ENCODE measurements around the gene ACTMAP. TPM values are rescaled to one million over a fixed set of nuclear protein-coding genes. Genes with fewer than 3 reads are reported as not detected.
A peak's percentile ranks its signal among the peaks of the same experiment; 100 is the strongest.
"Not testable (repeated sequence)": the region's sequence is repeated elsewhere in the genome, so short reads cannot be mapped to it uniquely, and the experiment has no call there.

ACTMAP gene, protein sequence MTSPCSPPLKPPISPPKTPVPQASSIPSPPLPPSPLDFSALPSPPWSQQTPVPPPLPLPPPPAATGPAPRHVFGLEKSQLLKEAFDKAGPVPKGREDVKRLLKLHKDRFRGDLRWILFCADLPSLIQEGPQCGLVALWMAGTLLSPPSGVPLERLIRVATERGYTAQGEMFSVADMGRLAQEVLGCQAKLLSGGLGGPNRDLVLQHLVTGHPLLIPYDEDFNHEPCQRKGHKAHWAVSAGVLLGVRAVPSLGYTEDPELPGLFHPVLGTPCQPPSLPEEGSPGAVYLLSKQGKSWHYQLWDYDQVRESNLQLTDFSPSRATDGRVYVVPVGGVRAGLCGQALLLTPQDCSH
- 12.7 TPM for polyA plus RNA-seq (ENCODE audit: insufficient read length)

DNA sequence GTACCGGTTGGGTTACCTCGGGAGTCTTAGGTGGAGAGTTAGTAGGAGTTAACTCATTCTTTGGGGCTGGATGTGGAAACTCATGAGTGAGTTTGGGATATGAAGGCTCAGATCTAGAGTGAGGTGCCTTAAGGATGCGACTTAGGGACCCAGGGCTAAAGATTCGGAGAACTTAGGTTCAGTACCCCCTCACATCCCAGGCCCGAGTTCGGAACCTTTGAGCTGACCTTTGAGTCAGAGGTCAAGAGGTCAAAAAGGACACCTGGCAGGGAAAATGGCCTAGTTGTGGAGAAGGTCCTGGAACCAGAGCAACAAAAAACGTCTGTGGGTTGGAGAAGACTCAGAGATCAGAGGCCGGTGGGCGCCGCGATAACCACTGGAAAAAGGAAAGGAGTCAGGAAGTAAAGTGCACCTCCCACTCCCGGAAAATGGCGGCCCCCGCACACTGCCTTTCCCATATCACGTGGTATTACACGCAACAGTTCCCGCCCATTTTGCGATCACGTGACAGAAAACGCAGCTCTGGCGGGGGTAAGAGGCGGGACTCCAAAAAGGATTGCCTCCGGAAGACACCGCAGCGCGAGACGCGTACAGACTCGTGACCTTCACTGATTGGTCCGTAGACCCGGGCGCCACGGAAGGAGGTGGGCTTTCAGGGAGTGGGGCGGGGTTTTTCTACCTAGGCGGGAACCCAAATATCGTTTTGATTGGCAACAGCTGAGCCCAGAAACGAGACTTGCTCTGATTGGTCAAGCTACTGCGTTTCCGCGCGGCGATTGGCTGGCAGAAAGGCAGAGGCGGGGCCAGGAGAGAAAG lies at the start of gene ACTMAP:
Gene ACTMAP, minus strand, starts transcription at position 420 of the 816 bp plus-strand sequence. CDS start 674 bp downstream, outside the sequence.
- DNase-seq: peak; percentile 99

DNA sequence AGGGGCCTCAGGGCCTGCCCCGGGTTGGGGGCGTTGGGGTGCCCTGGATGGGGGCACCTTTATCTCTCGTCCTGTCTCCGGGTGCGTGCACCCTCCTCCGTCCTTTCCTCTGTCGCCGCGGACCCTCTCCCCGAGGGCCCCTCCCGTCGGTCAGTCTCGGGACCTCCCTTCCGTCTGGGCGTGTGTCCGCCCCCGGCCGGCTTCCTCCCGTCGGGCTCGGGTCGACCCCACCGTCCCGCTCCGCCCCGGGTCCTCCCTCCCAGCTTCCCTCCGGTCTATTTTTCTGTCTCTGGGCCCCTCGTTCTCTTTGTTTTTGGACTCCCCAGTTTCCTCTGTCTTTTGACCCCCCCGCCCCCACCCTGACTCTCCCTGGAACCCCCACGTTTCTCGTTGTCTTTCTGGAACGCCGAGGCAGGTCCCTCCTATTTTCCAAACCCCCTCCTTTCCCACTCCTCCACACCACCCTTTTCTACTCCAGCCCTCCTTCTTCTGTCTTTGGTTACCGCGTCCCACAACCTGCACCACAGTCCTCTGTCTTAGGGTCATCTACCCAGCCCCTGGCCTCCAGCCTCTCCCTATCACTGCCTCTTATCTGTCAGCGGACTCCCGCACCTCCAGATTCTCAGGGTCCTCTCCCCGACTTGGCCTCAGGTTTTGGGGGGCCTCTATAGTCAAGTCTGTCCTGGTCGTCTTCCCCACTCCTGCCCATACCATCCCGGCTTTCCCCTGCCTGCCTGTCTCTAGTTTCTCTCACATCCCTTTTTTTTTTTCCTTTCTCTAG lies 49.5 kb upstream of the ACTMAP start:
- peak; percentile 68 for DNase-seq

DNA sequence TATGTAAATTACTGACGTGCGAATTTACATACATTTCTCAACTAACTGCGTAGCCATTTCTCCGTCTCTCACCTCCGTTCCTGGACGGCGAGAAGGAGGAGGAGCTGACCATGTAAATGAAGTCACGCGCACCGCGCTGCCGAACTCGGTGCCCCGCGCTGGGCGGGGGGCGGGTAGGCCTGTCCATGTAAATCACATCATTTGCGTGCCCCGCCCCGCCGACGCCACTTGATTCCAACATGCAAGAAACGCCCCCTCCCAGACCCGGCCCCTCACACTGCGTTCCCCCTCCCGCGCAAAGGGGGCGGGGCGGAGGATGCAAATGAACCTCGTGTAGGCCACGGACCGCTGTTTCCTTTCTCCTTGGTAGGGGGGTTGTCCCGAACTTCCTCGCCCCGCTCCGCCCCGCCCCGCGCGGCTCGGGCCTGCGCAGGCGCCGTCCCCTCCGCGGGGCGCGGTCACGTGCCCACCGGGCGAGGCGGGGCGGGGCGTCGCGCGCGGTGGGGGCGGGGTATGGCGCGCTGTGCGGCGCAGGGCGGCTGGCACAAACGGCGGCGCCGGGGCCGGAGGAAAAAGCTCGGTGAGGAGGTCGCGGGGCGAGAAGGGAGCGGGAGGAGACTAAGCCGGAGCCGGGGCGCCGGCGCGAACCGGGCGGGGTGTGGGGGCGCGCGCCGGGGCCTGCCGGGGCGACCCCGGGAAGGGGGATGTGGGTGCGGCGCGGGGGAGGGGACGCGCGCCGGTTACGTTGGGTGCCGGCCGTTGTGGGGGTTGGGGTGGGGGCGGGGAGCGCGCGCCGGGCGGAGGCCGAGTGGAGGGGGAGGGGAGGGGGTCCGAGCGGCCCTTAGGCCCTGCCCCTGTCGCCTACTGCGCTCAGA lies 48.6 kb upstream of the ACTMAP start, which contains the start of gene EGLN2:
Gene EGLN2, plus strand, starts transcription at position 509 of the 875 bp plus-strand sequence. CDS start 1,382 bp downstream, outside the sequence.
- peak; percentile 100 for DNase-seq

GRCh38 chr19:40797963-40798682 lies 47.8 kb upstream of the ACTMAP start:
- no peak for DNase-seq

GRCh38 chr19:40797166-40797962 lies 47.1 kb upstream of the ACTMAP start:
- DNase-seq: no peak

DNA sequence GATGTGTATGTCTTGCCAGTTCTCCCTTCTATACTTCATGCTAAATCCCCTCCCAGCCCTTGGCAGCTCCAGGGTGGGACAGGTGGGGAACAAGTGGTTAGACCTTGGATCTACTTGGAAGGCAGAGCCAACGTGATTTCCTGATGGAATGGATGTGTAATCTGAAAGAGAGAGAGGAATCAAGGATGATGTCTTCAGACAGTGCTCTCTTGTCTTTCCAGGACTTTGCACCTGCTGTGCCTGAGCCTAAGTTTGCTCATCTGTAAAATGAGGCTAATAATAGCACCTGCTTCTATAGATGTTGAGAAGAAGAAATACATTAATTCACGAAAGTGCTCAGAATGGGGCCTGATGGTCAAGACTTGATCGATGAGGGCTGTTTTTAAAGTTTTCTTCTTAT lies 41.7 kb upstream of the ACTMAP start:
- DNase-seq: no peak

- no peak for DNase-seq
These were observed 41.1 kb upstream of the ACTMAP start for GRCh38 chr19:40791349-40791748.

DNA sequence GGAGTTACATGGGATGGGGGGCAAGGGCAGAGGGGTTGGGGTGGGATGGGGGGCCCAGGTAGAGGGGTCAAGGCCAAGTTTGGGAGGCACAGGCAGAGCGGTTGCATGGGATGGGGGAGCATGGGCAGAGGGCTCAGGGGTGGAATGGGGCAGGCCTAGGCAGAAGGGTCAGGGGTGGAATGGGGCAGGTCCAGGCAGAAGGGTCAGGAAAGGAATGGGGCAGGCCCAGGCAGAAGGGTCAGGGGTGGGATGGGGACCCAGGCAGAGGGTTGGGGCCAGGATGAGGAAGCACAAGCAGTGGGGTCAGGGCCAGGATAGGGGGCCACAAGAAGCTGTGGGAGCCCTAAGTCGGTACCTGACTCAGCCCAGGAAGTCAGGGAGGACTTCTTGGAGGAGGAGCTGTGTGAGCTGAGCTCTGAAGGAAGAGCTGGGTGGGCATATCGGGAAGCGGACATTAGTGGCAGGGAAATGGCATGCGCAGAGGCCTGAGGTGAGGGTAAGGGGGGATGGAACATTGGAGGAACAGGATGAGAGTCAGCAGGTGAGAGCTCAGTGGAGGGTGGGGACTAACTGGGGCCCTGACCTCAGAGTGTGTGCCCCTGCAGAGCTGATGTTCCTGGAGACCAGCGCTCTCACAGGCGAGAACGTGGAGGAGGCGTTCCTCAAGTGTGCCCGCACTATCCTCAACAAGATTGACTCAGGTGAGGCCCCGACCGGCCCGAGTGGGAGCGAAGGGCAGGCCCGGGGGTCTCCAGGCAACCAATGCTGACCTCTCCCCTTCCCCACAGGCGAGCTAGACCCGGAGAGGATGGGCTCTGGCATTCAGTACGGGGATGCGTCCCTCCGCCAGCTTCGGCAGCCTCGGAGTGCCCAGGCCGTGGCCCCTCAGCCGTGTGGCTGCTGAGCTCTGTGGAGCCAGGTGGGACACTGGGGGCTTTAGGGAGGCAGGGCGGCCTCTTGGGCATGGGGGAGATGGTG lies 36.1 kb upstream of the ACTMAP start:
- no peak for DNase-seq

- no peak for DNase-seq
These were observed 35.2 kb upstream of the ACTMAP start for GRCh38 chr19:40785526-40785925.

GRCh38 chr19:40784146-40784545 lies 33.9 kb upstream of the ACTMAP start:
- DNase-seq: not testable (repeated sequence)

- DNase-seq: no peak
These were observed 33.4 kb upstream of the ACTMAP start for GRCh38 chr19:40783711-40784110.

DNA sequence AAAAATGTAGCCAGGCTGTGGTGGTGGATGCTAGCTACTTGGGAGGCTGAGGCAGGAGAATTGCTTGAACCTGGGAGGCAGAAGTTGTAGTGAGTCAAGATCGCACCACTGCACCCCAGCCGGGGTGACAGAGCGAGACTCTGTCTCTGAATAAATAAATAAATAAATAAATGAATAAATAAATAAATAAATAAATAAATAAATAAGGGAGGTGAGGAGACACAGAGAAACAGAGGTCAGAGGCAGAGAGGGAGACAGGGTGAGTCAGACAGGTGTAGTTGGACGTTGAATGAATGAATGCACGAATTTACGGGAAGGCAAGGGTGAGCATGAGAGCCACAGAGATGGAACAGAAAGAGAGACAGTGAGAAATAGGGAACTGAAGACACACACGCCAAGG lies 30.9 kb upstream of the ACTMAP start:
- no peak for DNase-seq

- no peak for DNase-seq
These were observed 30.3 kb upstream of the ACTMAP start for GRCh38 chr19:40780582-40780981.

DNA sequence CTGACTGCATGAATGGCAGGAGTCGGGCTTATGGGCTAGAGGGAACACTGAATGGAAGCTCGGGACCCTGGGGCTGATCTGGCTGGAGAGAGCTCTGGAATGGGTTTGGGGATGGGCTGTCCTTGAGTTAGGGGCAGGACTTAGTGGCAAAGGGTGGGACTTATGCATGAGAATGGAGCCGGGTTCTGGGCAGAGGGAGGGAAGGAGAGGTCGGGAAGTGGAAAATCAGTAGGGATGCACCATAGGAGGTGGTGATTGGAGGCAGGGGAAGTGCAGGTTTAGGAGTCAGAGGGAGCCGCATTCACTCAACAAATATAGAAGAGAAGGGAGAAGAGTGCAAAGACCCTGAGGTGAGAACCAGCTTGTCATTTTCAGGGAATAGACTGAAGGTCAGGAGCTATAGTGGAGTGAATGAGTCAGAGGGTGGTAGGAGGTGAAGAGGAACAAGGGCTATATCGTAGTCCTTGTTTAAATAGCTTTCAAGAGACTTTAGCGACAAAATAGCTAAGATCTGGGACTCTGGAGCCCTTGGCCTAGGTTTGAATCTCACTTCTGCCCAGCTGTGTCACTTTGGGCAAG lies 28.5 kb upstream of the ACTMAP start:
- no peak for DNase-seq

DNA sequence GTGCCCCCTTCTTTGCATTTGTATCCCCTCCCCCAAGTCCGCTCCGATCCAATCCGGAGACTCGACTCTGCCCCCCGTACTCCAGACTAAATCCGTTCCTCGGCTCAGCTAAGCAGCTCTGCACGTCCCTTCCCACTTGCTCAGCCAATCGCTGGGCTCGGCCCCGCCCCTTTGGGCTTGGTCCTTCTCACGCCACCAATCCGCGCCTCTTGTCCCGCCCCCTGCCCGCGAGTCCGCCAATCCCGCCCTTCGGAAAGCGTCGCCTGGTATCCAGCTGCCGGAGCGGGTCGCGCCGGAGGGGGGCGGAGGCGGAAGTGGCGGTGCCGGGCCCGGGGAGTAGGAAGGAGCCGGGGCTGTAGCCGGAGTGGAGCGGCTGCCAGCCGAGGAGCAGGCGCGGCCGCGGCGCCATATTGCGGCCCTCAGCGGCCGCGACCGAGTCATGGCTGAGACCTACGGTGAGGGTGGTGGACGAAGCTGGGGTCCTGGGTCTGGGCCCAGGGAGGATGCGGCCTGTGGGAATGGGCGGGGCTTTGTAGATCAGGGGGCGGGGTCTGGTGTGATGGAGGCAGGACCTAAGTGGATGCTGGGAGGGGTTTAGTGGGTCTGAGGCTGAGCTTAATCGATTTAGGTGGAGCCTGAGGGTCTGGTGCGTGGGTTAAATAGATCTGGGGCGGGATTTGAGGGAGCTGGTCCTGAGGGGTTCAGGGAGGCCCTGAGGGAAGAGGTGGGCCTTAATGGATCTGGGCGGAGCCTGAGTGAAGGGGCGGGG lies 27.8 kb upstream of the ACTMAP start, which contains the start of gene RAB4B:
Gene RAB4B, plus strand, starts transcription at position 311 of the 769 bp plus-strand sequence. Its CDS starts 129 bp downstream, at position 440.
- peak; percentile 100 for DNase-seq

GRCh38 chr19:40777645-40777936 lies 27.3 kb upstream of the ACTMAP start:
- DNase-seq: no peak

- peak; percentile 93 for DNase-seq
These were observed 26.8 kb upstream of the ACTMAP start for GRCh38 chr19:40776932-40777644.
